Measurements from ENCODE around the gene MSRB3. TPM values are rescaled to one million over a fixed set of nuclear protein-coding genes. Genes with fewer than 3 reads are reported as not detected.
"Not testable (repeated sequence)": the region's sequence is repeated elsewhere in the genome, so short reads cannot be mapped to it uniquely, and the experiment has no call there.

Gene MSRB3
- total RNA-seq, 1 experiment from 2014 or later = 1.1 TPM

DNA sequence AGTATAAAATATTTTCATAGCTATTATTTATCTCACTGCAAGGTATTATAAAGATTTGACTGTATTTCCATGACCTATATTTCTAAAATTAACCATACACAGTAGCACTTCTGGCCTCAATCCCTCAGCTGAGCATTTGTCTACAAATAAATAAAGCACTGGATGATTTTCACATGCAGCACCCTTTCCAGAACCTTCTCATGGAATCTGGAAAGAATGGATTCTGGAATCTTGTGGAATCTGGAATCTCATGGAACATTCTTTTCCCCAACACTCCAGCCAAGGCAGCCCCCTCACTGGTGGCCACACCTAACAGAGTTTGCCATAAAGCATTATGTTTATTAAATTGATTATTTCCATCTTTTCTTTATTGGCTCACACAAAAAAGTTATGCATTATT is 199.2 kb downstream of the MSRB3 start:
- Histone ChIP-seq H2AFZ (ENCODE audit: low read length) (no peak overlapping the region), H3K4me1 (ENCODE audit: insufficient read depth, low read length) (no peaks in the 10 kb centered on the region), H3K18ac (ENCODE audit: insufficient read length, low read depth, low read length) (no peak overlapping the region), H2BK20ac (ENCODE audit: low read depth, low read length, poor library complexity, severe bottlenecking) (no peak overlapping the region), H3K23me2 (ENCODE audit: insufficient read length, low read depth, low read length, poor library complexity, severe bottlenecking) (no peaks in the 10 kb centered on the region), H3K9ac (ENCODE audit: extremely low read depth, insufficient read length, low read length) (no peak overlapping the region), H4K91ac (ENCODE audit: insufficient read length, low read depth, low read length) (no peak overlapping the region), H4K8ac (replicated peaks; ENCODE audit: insufficient read length, low read depth, low read length) (no peak overlapping the region), H2BK120ac (ENCODE audit: low read depth, low read length, poor library complexity, severe bottlenecking) (no peak overlapping the region), H3K56ac (ENCODE audit: insufficient read length, low read depth, low read length) (no peak overlapping the region), H3K23ac (ENCODE audit: insufficient read length, low read depth, low read length) (no peak overlapping the region), H2AK5ac (ENCODE audit: insufficient read length, low read length) (no peak overlapping the region), H2BK12ac (ENCODE audit: insufficient read length, low read depth, low read length) (no peak overlapping the region), H2BK5ac (ENCODE audit: insufficient read length, low read length) (no peak overlapping the region), H3T11ph (ENCODE audit: low read length) (no peak overlapping the region), H4K20me1 (ENCODE audit: control insufficient read depth, insufficient read depth, insufficient read length) (no peaks in the 10 kb centered on the region), H3K14ac (ENCODE audit: insufficient read depth, low read length) (no peak overlapping the region), H3K79me2 (ENCODE audit: insufficient read depth, low read length) (no peaks in the 10 kb centered on the region), H3K4me2 (ENCODE audit: insufficient read depth, insufficient read length, low read length) (no peak overlapping the region), H3K27ac (ENCODE audit: insufficient read length, low read depth, low read length) (no peak overlapping the region), H3K79me1 (ENCODE audit: insufficient read depth, low read depth, low read length, poor library complexity, severe bottlenecking) (no peaks in the 10 kb centered on the region), H4K5ac (ENCODE audit: insufficient read length, low read depth, low read length) (no peak overlapping the region), H3K9me3 (ENCODE audit: control insufficient read depth, low read depth, low read length) (peaks cover 3% of the 10 kb centered on the region), H2BK15ac (ENCODE audit: low read depth, low read length) (no peak overlapping the region), H3K4ac (ENCODE audit: low read depth, low read length) (no peak overlapping the region), H3K27me3 (ENCODE audit: insufficient read depth, low read length) (no peaks in the 10 kb centered on the region)
- TF ChIP-seq, protein P1, sequence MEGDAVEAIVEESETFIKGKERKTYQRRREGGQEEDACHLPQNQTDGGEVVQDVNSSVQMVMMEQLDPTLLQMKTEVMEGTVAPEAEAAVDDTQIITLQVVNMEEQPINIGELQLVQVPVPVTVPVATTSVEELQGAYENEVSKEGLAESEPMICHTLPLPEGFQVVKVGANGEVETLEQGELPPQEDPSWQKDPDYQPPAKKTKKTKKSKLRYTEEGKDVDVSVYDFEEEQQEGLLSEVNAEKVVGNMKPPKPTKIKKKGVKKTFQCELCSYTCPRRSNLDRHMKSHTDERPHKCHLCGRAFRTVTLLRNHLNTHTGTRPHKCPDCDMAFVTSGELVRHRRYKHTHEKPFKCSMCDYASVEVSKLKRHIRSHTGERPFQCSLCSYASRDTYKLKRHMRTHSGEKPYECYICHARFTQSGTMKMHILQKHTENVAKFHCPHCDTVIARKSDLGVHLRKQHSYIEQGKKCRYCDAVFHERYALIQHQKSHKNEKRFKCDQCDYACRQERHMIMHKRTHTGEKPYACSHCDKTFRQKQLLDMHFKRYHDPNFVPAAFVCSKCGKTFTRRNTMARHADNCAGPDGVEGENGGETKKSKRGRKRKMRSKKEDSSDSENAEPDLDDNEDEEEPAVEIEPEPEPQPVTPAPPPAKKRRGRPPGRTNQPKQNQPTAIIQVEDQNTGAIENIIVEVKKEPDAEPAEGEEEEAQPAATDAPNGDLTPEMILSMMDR (conservative IDR thresholded peaks at IDR 0.05) = no peak
- DNase-seq = no peak
- Mint-ChIP-seq H3K36me3 (ENCODE audit: insufficient read depth in 1 of 3, low read depth in 3 of 3) (peaks cover 2 to 8% (median 7%) of the 10 kb centered on the region in 3 experiments; a peak in 5 of 7 replicates), H3K9me3 (peaks cover 7% of the 10 kb centered on the region in 2 experiments), H3K4me3 (no peak overlapping the region), H3K27me3 (ENCODE audit: low read depth) (no peaks in the 10 kb centered on the region), H3K27ac (no peak overlapping the region), H3K4me1 (no peaks in the 10 kb centered on the region)

DNA sequence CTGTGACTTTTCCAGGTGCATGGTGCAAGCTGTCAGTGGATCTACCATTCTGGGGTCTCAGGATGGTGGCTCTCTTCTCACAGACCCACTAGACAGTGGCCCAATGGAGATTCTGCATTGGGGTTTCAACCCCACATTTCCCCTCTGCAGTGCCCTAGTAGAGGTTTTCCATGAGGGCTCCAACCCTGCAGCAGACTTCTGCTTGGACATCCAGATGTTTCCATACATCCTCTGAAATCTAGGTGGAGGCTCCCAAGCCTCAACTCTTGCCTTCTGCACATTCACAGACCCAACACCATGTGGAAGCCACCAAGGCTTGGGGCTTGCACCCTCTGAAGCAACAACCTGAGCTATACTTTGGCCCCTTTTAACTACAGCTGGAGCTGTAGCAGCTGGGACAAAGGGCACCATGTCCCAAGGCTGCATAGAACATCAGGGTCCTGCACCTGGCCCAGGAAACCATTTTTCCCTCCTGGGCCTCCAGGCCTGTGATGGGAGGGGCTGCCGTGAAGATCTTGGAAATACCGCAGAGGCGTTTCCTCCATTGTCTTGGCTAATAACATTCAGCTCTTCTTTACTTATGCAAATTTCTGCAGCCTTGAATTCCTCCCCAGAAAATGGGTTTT is 205.5 kb downstream of the MSRB3 start:
- H2BK20ac ChIP-seq (ENCODE audit: low read depth, low read length, poor library complexity, severe bottlenecking); H3K4me3 Mint-ChIP-seq; H3K4ac ChIP-seq (ENCODE audit: low read depth, low read length); H4K5ac ChIP-seq (ENCODE audit: insufficient read length, low read depth, low read length); H3K23ac ChIP-seq (ENCODE audit: insufficient read length, low read depth, low read length); H3T11ph ChIP-seq (ENCODE audit: low read length); H3K27me3 Mint-ChIP-seq (ENCODE audit: low read depth); H2BK15ac ChIP-seq (ENCODE audit: low read depth, low read length); H2AK5ac ChIP-seq (ENCODE audit: insufficient read length, low read length); H3K4me2 ChIP-seq (ENCODE audit: insufficient read depth, insufficient read length, low read length); H3K4me1 Mint-ChIP-seq; H2BK12ac ChIP-seq (ENCODE audit: insufficient read length, low read depth, low read length); H3K14ac ChIP-seq (ENCODE audit: insufficient read depth, low read length); H4K91ac ChIP-seq (ENCODE audit: insufficient read length, low read depth, low read length); H3K79me2 ChIP-seq (ENCODE audit: insufficient read depth, low read length); H3K27ac Mint-ChIP-seq; H3K79me1 ChIP-seq (ENCODE audit: insufficient read depth, low read depth, low read length, poor library complexity, severe bottlenecking); H3K23me2 ChIP-seq (ENCODE audit: insufficient read length, low read depth, low read length, poor library complexity, severe bottlenecking); H4K20me1 ChIP-seq (ENCODE audit: control insufficient read depth, insufficient read depth, insufficient read length); H3K27me3 ChIP-seq (ENCODE audit: insufficient read depth, low read length); H3K18ac ChIP-seq (ENCODE audit: insufficient read length, low read depth, low read length); H3K9ac ChIP-seq (ENCODE audit: extremely low read depth, insufficient read length, low read length); DNase-seq; H2AFZ ChIP-seq (ENCODE audit: low read length); H4K8ac ChIP-seq (replicated peaks; ENCODE audit: insufficient read length, low read depth, low read length); H2BK5ac ChIP-seq (ENCODE audit: insufficient read length, low read length); H2BK120ac ChIP-seq (ENCODE audit: low read depth, low read length, poor library complexity, severe bottlenecking); H3K56ac ChIP-seq (ENCODE audit: insufficient read length, low read depth, low read length); H3K27ac ChIP-seq (ENCODE audit: insufficient read length, low read depth, low read length); H3K4me1 ChIP-seq (ENCODE audit: insufficient read depth, low read length): not testable (repeated sequence)
- WGBS (ENCODE audit: extremely low coverage, insufficient read length, low lambda C conversion rate) = no CpG with 5 or more reads among the region's 3 CpGs
- H3K9me3 ChIP-seq (ENCODE audit: control insufficient read depth, low read depth, low read length) = peaks cover 14% of the 10 kb centered on the region
- H3K9me3 Mint-ChIP-seq = peaks cover 40% of the 10 kb centered on the region in 2 experiments
- peaks cover 20 to 34% (median 30%) of the 10 kb centered on the region in 3 experiments for H3K36me3 Mint-ChIP-seq (ENCODE audit: insufficient read depth in 1 of 3, low read depth in 3 of 3)
